Naive thymus-derived CD4-positive, alpha-beta T cell (primary cell): ENCODE measurements around the gene HDAC8. TPM values are rescaled to one million over a fixed set of nuclear protein-coding genes. Genes with fewer than 3 reads are reported as not detected.
A peak's percentile ranks its signal among the peaks of the same experiment; 100 is the strongest.

Experiments
- ATAC-seq: fragments of 150-1000 bp; cut with Tn5 transposase; 2 replicates; pipeline ENCODE4 v1.10.0; 2021; ENCODE audit warnings: mild to moderate bottlenecking, moderate library complexity
- CTCF ChIA-PET: fragments of 350-600 bp; sonication (Branson Sonifier 250); formaldehyde crosslinking; loops from one replicate; lab custom pipeline; 2021; ENCODE audit warnings: antibody characterized with exemption; lab: Charles Lee
- POLR2A ChIA-PET: fragments of 350-600 bp; sonication (Branson Sonifier 250); formaldehyde crosslinking; loops from one replicate; lab custom pipeline; 2021; ENCODE audit warnings: antibody characterized with exemption, inconsistent platforms; lab: Charles Lee
- DNase-seq, 9 donors: peaks; one replicate each; pipeline versions ENCODE4 v3.0.0 to v3.0.0-alpha.2; 2020 to 2022; ENCODE audit warnings: mixed read lengths in 1 of 9
- H3K27ac ChIP-seq: one replicate; pipeline ENCODE4 v1.7.0; 2013; ENCODE audit warnings: mild to moderate bottlenecking, low read depth, low read length, moderate library complexity
- H3K27me3 ChIP-seq, 2 donors: one replicate each; pipeline ENCODE4 v1.7.0; 2013; ENCODE audit warnings: low read length in 2 of 2, mild to moderate bottlenecking in 2 of 2, moderate library complexity in 2 of 2; ENCODE audit not compliant: control insufficient read depth in 2 of 2, insufficient read depth in 2 of 2
- H3K36me3 ChIP-seq, 3 experiments: 1 replicate in 2 of 3; 2 replicates in 1 of 3; pipeline ENCODE4 v1.7.0; 2013; ENCODE audit warnings: low read length in 3 of 3, mild to moderate bottlenecking in 3 of 3, moderate library complexity in 1 of 3; ENCODE audit not compliant: insufficient read depth in 3 of 3, control insufficient read depth in 2 of 3
- H3K4me1 ChIP-seq, 2 donors: one replicate each; pipeline ENCODE4 v1.7.0; 2013; ENCODE audit warnings: low read length in 2 of 2, mild to moderate bottlenecking in 2 of 2, moderate library complexity in 1 of 2; ENCODE audit not compliant: control insufficient read depth in 2 of 2, insufficient read depth in 2 of 2
- H3K4me3 ChIP-seq: 2 replicates; pipeline ENCODE4 v1.7.0; 2013; ENCODE audit warnings: mild to moderate bottlenecking, low read length
- H3K9me3 ChIP-seq, 3 experiments: 1 replicate in 2 of 3; 2 replicates in 1 of 3; pipeline ENCODE4 v1.7.0; 2013; ENCODE audit warnings: low read length in 3 of 3; ENCODE audit not compliant: control insufficient read depth in 2 of 3
- H3K27ac Mint-ChIP-seq, 9 donors: one replicate each; pipeline ENCODE4 v1.8.0; 2020 to 2022; ENCODE audit warnings: mixed read lengths in 9 of 9, mild to moderate bottlenecking in 8 of 9, moderate library complexity in 5 of 9, inconsistent platforms in 2 of 9
- H3K27me3 Mint-ChIP-seq, 5 donors: one replicate each; pipeline ENCODE4 v1.8.0; 2021 to 2022; ENCODE audit warnings: mixed read lengths in 5 of 5, mild to moderate bottlenecking in 1 of 5
- H3K36me3 Mint-ChIP-seq, 5 donors: one replicate each; pipeline ENCODE4 v1.8.0; 2020 to 2022; ENCODE audit warnings: mixed read lengths in 5 of 5, mild to moderate bottlenecking in 3 of 5, inconsistent platforms in 1 of 5
- H3K4me1 Mint-ChIP-seq, 7 donors: one replicate each; pipeline ENCODE4 v1.8.0; 2020 to 2022; ENCODE audit warnings: mixed read lengths in 7 of 7, mild to moderate bottlenecking in 3 of 7, inconsistent platforms in 1 of 7
- H3K4me3 Mint-ChIP-seq, 10 donors: one replicate each; pipeline ENCODE4 v1.8.0; 2020 to 2022; ENCODE audit warnings: mild to moderate bottlenecking in 10 of 10, mixed read lengths in 10 of 10, moderate library complexity in 6 of 10, inconsistent platforms in 2 of 10
- H3K9me3 Mint-ChIP-seq, 11 donors: one replicate each; pipeline ENCODE4 v1.8.0; 2020 to 2022; ENCODE audit warnings: mixed read lengths in 11 of 11, mild to moderate bottlenecking in 4 of 11, inconsistent platforms in 1 of 11, moderate library complexity in 1 of 11
- intact Hi-C, 2 donors: fragments of 100-400 bp; cut with micrococcal nuclease; formaldehyde crosslinking; loops; one replicate each; pipeline ENCODE4 v1.15.1; 2023
- polyA plus RNA-seq, 2 donors: library from polyadenylated mRNA; unstranded; fragments of 300-500 nt; fragmentation: Illumina TruSeq; gene quantifications; one replicate each; pipeline ENCODE4 v1.2.3, GENCODE V29; 2021
- total RNA-seq, 6 experiments: library from RNA in 5 of 6; stranded (reverse) in 5 of 6; gene quantifications; 1 replicate in 5 of 6; 2 replicates in 1 of 6; pipeline ENCODE4 v1.2.3 and lab custom pipeline; 2021 to 2026

HDAC8 gene
- total and polyA plus RNA-seq, 7 experiments from 2014 or later: 11.9 to 30.6 (median 14.8) TPM

DNA sequence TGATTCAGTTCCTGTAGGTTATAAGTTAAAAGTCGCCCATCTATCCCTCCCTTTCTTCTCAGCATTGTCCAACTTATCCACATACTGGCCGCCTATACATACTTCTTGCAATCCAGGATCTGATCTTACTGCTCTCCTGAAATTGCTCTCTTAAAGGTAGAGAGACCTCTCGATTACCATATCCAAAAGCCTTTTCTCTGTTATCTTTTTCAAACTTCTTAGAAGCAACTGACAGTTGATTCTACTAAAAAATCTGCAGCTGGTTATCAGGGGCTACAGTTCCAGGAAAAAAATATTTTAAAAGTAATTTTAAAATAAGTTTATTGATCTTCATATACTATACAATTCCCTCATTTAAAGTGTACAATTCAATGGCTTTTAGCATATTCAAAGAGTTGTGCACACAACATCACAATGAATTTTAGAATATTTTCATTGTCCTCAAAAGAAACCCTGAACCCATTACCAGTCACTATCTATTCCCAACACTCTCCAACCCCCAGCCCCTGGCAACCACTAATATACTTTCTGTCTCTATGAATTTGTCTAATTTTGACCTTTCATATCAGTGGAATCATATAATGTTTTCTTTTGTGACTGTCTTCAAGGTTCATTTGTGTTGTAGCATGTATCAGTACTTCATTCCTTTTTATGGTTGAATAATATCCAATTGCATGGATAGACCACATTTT is 102.0 kb downstream of the HDAC8 start:
- Histone ChIP-seq H3K9me3 (no peaks in the 10 kb centered on the region), H3K27ac (no peak overlapping the region), H3K36me3 (no peaks in the 10 kb centered on the region), H3K4me1 (no peaks in the 10 kb centered on the region), H3K27me3 (no peaks in the 10 kb centered on the region), H3K4me3 (no peak overlapping the region)
- H3K36me3 Mint-ChIP-seq: peaks cover 14 to 48% (median 28%) of the 10 kb centered on the region in 5 donors
- no peaks in the 10 kb centered on the region for H3K4me1 Mint-ChIP-seq
- CTCF ChIA-PET: no interaction called here
- intact Hi-C loops: no loop called here
- ATAC-seq (no peak), DNase-seq (no peak)
- POLR2A ChIA-PET: no interaction called here
- no peak overlapping the region for H3K27ac Mint-ChIP-seq
- H3K9me3 Mint-ChIP-seq: peaks cover 0 to 13% (median 2%) of the 10 kb centered on the region in 11 donors
- H3K27me3 Mint-ChIP-seq: no peaks in the 10 kb centered on the region
- no peak overlapping the region for H3K4me3 Mint-ChIP-seq

DNA sequence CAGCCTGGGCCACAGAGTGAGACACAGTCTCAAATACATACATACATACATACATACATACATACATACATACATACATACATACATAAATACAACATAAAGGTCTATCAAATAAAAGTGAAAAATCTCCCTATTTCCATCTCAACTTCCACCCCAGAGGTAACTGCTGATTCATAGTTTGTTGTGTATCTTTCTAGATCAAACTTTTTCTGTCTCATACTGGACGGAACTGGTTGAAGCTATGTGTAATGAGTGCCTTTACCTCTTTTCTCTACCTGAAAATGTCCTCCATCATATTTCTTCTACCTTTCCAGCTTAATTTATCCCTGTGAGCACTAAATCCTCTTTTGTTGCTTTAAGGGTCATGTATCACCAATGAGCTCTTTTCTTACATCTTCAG is 102.5 kb downstream of the HDAC8 start:
- intact Hi-C loops: no loop called here
- Mint-ChIP-seq H3K4me3 (no peak overlapping the region), H3K4me1 (no peaks in the 10 kb centered on the region), H3K27ac (no peak overlapping the region), H3K27me3 (no peaks in the 10 kb centered on the region), H3K36me3 (peaks cover 14 to 49% (median 28%) of the 10 kb centered on the region in 5 donors), H3K9me3 (peaks cover 0 to 13% (median 2%) of the 10 kb centered on the region in 11 donors)
- H3K36me3 ChIP-seq: no peaks in the 10 kb centered on the region
- H3K4me3 ChIP-seq: no peak overlapping the region
- ATAC-seq (no peak), DNase-seq (no peak)
- POLR2A ChIA-PET: no interaction called here
- H3K4me1 ChIP-seq: no peaks in the 10 kb centered on the region
- no peak overlapping the region for H3K27ac ChIP-seq
- no peaks in the 10 kb centered on the region for H3K27me3 ChIP-seq
- H3K9me3 ChIP-seq: no peaks in the 10 kb centered on the region
- CTCF ChIA-PET: no interaction called here

DNA sequence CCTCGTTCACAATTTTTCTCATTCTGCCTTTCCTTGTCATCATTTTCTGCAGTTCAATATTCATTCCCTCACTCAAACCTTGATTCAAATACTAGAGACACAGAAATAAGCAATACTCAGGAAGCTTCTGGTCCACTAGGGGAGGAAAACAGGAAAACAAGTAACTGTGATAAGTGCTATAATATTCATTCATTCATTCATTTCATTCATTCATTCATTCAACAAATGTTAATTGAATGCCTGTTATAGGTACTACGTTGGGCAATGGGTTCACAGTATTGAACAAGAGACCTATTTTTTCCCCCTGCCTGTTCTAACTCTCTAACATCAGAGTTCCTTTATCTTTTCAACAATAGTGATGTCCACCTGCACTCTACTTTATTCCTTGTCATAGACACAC is 104.0 kb downstream of the HDAC8 start:
- CTCF ChIA-PET: no interaction called here
- Mint-ChIP-seq H3K4me3 (no peak overlapping the region), H3K27me3 (no peaks in the 10 kb centered on the region), H3K9me3 (peaks cover 0 to 13% (median 2%) of the 10 kb centered on the region in 11 donors), H3K27ac (no peak overlapping the region), H3K36me3 (peaks cover 14 to 40% (median 29%) of the 10 kb centered on the region in 5 donors), H3K4me1 (no peaks in the 10 kb centered on the region)
- no peaks in the 10 kb centered on the region for H3K4me1 ChIP-seq
- POLR2A ChIA-PET: no interaction called here
- H3K36me3 ChIP-seq: peaks cover 0 to 3% (median 0%) of the 10 kb centered on the region in 3 experiments
- H3K27me3 ChIP-seq: no peaks in the 10 kb centered on the region
- H3K9me3 ChIP-seq: no peaks in the 10 kb centered on the region
- DNase-seq (no peak), ATAC-seq (no peak)
- no peak overlapping the region for H3K27ac ChIP-seq
- intact Hi-C loops: no loop called here
- H3K4me3 ChIP-seq: no peak overlapping the region

DNA sequence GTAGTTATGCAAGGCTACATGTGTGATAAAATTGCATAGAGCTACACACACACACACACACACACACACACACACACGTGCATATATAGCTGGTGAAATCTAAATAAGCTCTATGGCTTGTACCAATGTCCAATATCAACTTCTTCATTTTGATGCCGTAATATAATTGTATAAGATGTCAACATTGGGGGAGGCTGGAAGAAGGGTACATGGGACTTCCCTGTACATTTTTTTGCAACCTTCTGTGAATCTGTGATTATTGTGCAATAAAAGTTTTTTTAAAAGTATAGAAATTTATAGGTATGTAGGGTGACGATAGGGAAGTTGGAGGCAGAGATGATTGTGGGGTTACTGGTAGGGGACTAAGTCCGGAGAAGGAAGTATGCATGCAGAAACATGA is 105.5 kb downstream of the HDAC8 start:
- Histone ChIP-seq H3K4me1 (no peaks in the 10 kb centered on the region), H3K4me3 (no peak overlapping the region), H3K9me3 (no peaks in the 10 kb centered on the region), H3K27me3 (no peaks in the 10 kb centered on the region), H3K36me3 (peaks cover 0 to 3% (median 0%) of the 10 kb centered on the region in 3 experiments), H3K27ac (no peak overlapping the region)
- H3K27me3 Mint-ChIP-seq: no peaks in the 10 kb centered on the region
- POLR2A ChIA-PET: no interaction called here
- no peak overlapping the region for H3K4me3 Mint-ChIP-seq
- ATAC-seq: peak; percentile 40
- H3K36me3 Mint-ChIP-seq: peaks cover 9 to 37% (median 25%) of the 10 kb centered on the region in 5 donors
- H3K27ac Mint-ChIP-seq: peak overlapping the region in 1 of 9 donors; percentile 23
- no peaks in the 10 kb centered on the region for H3K4me1 Mint-ChIP-seq
- CTCF ChIA-PET: no interaction called here
- intact Hi-C loops: no loop called here
- no peak for DNase-seq
- H3K9me3 Mint-ChIP-seq: peaks cover 0 to 7% (median 0%) of the 10 kb centered on the region in 11 donors

DNA sequence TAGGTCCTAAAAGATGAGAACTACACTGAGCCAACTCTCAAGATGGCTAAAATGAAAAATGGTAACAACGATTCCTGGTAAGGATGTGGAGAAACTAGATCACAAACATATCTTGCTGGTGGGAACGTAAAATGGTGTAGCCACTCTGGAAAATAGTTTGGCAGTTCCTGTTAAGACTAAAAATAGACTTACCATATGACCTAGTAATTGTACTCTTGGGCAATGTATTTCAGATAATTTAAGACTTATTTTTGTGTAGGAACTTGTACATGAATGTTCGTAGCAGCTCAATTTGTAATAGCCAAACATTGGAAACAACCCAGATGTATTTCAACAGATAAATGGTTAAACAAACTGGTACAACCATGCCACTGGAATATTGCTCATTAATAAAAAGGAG is 106.2 kb downstream of the HDAC8 start:
- no peak overlapping the region for H3K27ac Mint-ChIP-seq
- Histone ChIP-seq H3K4me1 (no peaks in the 10 kb centered on the region), H3K36me3 (peaks cover 0 to 3% (median 0%) of the 10 kb centered on the region in 3 experiments), H3K4me3 (no peak overlapping the region), H3K27ac (no peak overlapping the region), H3K9me3 (no peaks in the 10 kb centered on the region), H3K27me3 (no peaks in the 10 kb centered on the region)
- no peaks in the 10 kb centered on the region for H3K4me1 Mint-ChIP-seq
- CTCF ChIA-PET: no interaction called here
- H3K27me3 Mint-ChIP-seq: no peaks in the 10 kb centered on the region
- ATAC-seq (no peak), DNase-seq (no peak)
- H3K36me3 Mint-ChIP-seq: peaks cover 12 to 40% (median 28%) of the 10 kb centered on the region in 5 donors
- no peak overlapping the region for H3K4me3 Mint-ChIP-seq
- intact Hi-C loops: no loop called here
- H3K9me3 Mint-ChIP-seq: peaks cover 0 to 7% (median 0%) of the 10 kb centered on the region in 11 donors
- POLR2A ChIA-PET: no interaction called here

DNA sequence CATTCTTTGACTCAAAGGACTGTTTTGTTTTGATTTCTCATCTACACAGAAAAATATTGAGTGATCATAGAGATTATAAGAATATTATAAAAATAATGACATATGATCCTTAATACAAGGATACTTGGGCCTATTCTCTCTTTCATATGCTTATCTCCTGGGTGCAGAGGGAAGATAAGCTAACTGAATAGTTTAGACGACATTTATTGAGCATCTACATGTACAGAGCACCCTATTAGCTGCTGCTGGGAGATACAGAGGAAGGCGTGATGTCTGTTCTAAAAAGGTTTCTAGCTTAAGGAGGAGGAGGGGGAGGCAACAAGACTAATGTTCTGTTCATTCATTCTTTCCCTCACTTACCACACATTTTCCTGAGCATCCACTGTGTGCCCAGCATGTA is 106.8 kb downstream of the HDAC8 start:
- ChIA-PET POLR2A (no interaction called here), CTCF (no interaction called here)
- Histone ChIP-seq H3K36me3 (peaks cover 0 to 3% (median 0%) of the 10 kb centered on the region in 3 experiments), H3K27ac (no peak overlapping the region), H3K27me3 (no peaks in the 10 kb centered on the region), H3K4me3 (no peak overlapping the region), H3K4me1 (no peaks in the 10 kb centered on the region), H3K9me3 (no peaks in the 10 kb centered on the region)
- ATAC-seq (no peak), DNase-seq (no peak)
- Mint-ChIP-seq H3K27me3 (no peaks in the 10 kb centered on the region), H3K27ac (no peak overlapping the region), H3K4me3 (no peak overlapping the region), H3K4me1 (no peaks in the 10 kb centered on the region), H3K36me3 (peaks cover 12 to 38% (median 28%) of the 10 kb centered on the region in 5 donors), H3K9me3 (peaks cover 0 to 7% (median 0%) of the 10 kb centered on the region in 11 donors)
- intact Hi-C loops: no loop called here

DNA sequence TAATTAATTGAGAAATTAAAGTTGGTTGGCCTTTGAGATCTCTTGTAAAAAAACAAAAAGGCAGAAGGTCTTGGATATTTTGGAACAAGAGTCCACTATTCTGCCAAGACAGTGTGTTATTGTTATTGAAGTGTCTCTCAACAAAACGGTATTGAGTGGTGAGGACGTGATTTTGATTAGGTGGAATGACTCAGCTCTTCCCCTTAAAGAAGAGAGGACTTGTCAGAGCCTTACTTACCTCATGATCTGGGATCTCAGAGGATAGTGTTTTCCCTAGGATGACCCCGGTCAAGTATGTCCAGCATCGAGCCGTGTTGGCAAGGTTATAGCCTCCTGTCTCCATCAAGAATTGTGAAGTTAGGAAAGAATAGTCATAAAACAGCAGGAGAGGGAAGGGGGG is 110.9 kb downstream of the HDAC8 start:
- no peaks in the 10 kb centered on the region for H3K4me1 Mint-ChIP-seq
- no peak overlapping the region for H3K4me3 ChIP-seq
- ChIA-PET POLR2A (no interaction called here), CTCF (no interaction called here)
- no peaks in the 10 kb centered on the region for H3K27me3 Mint-ChIP-seq
- ATAC-seq: no peak
- DNase-seq: no peak
- no peaks in the 10 kb centered on the region for H3K27me3 ChIP-seq
- intact Hi-C loops: no loop called here
- H3K4me1 ChIP-seq: no peaks in the 10 kb centered on the region
- no peaks in the 10 kb centered on the region for H3K9me3 Mint-ChIP-seq
- peaks cover 7 to 30% (median 19%) of the 10 kb centered on the region in 5 donors for H3K36me3 Mint-ChIP-seq
- H3K9me3 ChIP-seq: no peaks in the 10 kb centered on the region
- H3K4me3 Mint-ChIP-seq: no peak overlapping the region
- peaks cover 0 to 3% (median 0%) of the 10 kb centered on the region in 3 experiments for H3K36me3 ChIP-seq
- no peak overlapping the region for H3K27ac Mint-ChIP-seq
- H3K27ac ChIP-seq: no peak overlapping the region
